Panc1 (cell line): ENCODE results near the gene GPR31. TPM values are rescaled to one million over a fixed set of nuclear protein-coding genes. Genes with fewer than 3 reads are reported as not detected.

Experiments
- ATAC-seq: fragments of 200-7000 bp; cut with Tn5 transposase; 2 replicates; pipeline ENCODE4 v1.9.1; 2020; ENCODE audit warnings: mild to moderate bottlenecking, moderate library complexity
- BruUV-seq: library from RNA; stranded (reverse); fragments of 400-500 nt; replicated peaks from 2 replicates; lab custom pipeline; 2021; lab: Mats Ljungman, UMichigan
- CTCF ChIA-PET: fragments of 300-600 bp; sonication (Branson Sonifier 250); formaldehyde crosslinking; loops from one replicate; lab custom pipeline; 2022; ENCODE audit warnings: antibody characterized with exemption; lab: Charles Lee
- POLR2A ChIA-PET: fragments of 300-600 bp; sonication (Branson Sonifier 250); formaldehyde crosslinking; loops from one replicate; lab custom pipeline; 2022; ENCODE audit warnings: antibody characterized with exemption; lab: Charles Lee
- DNase-seq: peaks from one replicate; pipeline ENCODE4 v3.0.0-alpha.2; 2010; ENCODE audit warnings: low read depth, low spot score
- H3K27ac ChIP-seq: 2 replicates; pipeline ENCODE4 v1.5.1; 2011; ENCODE audit warnings: mild to moderate bottlenecking, low read length, inconsistent platforms
- H3K27me3 ChIP-seq: fragments of 200-500 bp; sonication (Bioruptor generic); 2 replicates; pipeline ENCODE4 v1.6.0; 2014; ENCODE audit warnings: low read length, inconsistent platforms; ENCODE audit not compliant: control insufficient read depth, insufficient read depth
- H3K36me3 ChIP-seq: fragments of 200-500 bp; sonication (Bioruptor generic); 2 replicates; pipeline ENCODE4 v1.5.1; 2014; ENCODE audit warnings: inconsistent platforms, mild to moderate bottlenecking, low read length, moderate library complexity; ENCODE audit not compliant: control insufficient read depth, insufficient read depth
- H3K4me1 ChIP-seq: 2 replicates; pipeline ENCODE4 v1.5.1; 2011; ENCODE audit warnings: inconsistent platforms, mild to moderate bottlenecking, low read length, moderate library complexity; ENCODE audit not compliant: control insufficient read depth, insufficient read depth
- H3K4me3 ChIP-seq, 2 experiments: 2 replicates each; pipeline ENCODE4 v1.5.1; 2011 to 2012; ENCODE audit warnings: low read depth in 2 of 2, low read length in 2 of 2, mild to moderate bottlenecking in 2 of 2, inconsistent platforms in 1 of 2, moderate library complexity in 1 of 2
- H3K9me3 ChIP-seq: fragments of 200-500 bp; sonication (Bioruptor generic); 2 replicates; pipeline ENCODE4 v1.5.1; 2014; ENCODE audit warnings: low read depth, mild to moderate bottlenecking, inconsistent platforms, low read length, moderate library complexity; ENCODE audit not compliant: control insufficient read depth, insufficient read depth
- CTCF ChIP-seq: fragments of 450-650 bp; IDR thresholded peaks from 2 replicates; pipeline ENCODE4 v1.5.1; 2017; ENCODE audit warnings: mild to moderate bottlenecking
- POLR2AphosphoS5 ChIP-seq: IDR thresholded peaks from 2 replicates; pipeline ENCODE4 v1.6.1; 2012; ENCODE audit warnings: mild to moderate bottlenecking, low read depth, low read length, moderate library complexity
- REST ChIP-seq, 2 experiments: IDR thresholded peaks; 2 replicates each; pipeline ENCODE4 v1.6.1; 2011 to 2012; ENCODE audit warnings: low read depth in 2 of 2, control low read depth in 1 of 2, low read length in 1 of 2, mild to moderate bottlenecking in 1 of 2, moderate library complexity in 1 of 2; ENCODE audit not compliant: insufficient read depth in 1 of 2
- SIN3A ChIP-seq: IDR thresholded peaks from 2 replicates; pipeline ENCODE4 v1.6.1; 2012; ENCODE audit warnings: low read depth, mild to moderate bottlenecking, low read length, moderate library complexity, borderline replicate concordance; ENCODE audit not compliant: insufficient read depth
- TCF7L2 ChIP-seq: IDR thresholded peaks from 2 replicates; pipeline ENCODE4 v1.6.1; 2011; ENCODE audit warnings: mild to moderate bottlenecking, low read depth, low read length, inconsistent platforms
- in situ Hi-C: cut with HindIII; loops from 2 replicates; pipeline ENCODE4 v1.10.0; 2016; ENCODE audit warnings: low sequenced_read_pairs, low pct_unique_long_range_greater_than_20kb
- intact Hi-C: fragments of 100-400 bp; cut with micrococcal nuclease; formaldehyde crosslinking; loops from one replicate; pipeline ENCODE4 v1.10.0; 2022; ENCODE audit not compliant: unreplicated experiment
- total RNA-seq: library from RNA; stranded (reverse); gene quantifications from one replicate; pipeline ENCODE4 v1.2.1, GENCODE V29; 2021; ENCODE audit not compliant: unreplicated experiment

Gene GPR31
- total RNA-seq, 1 experiment from 2014 or later, result not detected

- ChIA-PET CTCF (no interaction called here), POLR2A (no interaction called here)
- H3K4me1 ChIP-seq, result no peaks in the 10 kb centered on the region
- no TSS peak for BruUV-seq
- peaks cover 20% of the 10 kb centered on the region for H3K27me3 ChIP-seq
- intact Hi-C loops, result no loop called here
- no peaks in the 10 kb centered on the region for H3K9me3 ChIP-seq
- TF ChIP-seq TCF7L2 (no peak), CTCF (no peak)
- no peak overlapping the region for H3K27ac ChIP-seq
- in situ Hi-C loops, result no loop called here
- DNase-seq, result no peak
- H3K36me3 ChIP-seq, result no peaks in the 10 kb centered on the region
- H3K4me3 ChIP-seq, result no peak overlapping the region
- no peak for ATAC-seq
Measured at GRCh38 chr6:167112421-167112820, 45.4 kb downstream of the GPR31 start.

- peaks cover 24% of the 10 kb centered on the region for H3K27me3 ChIP-seq
- no peak for ATAC-seq
- H3K27ac ChIP-seq, result no peak overlapping the region
- intact Hi-C loops, result no loop called here
- ChIA-PET POLR2A (no interaction called here), CTCF (no interaction called here)
- H3K4me1 ChIP-seq, result no peaks in the 10 kb centered on the region
- in situ Hi-C loops, result no loop called here
- H3K9me3 ChIP-seq, result no peaks in the 10 kb centered on the region
- no peak overlapping the region for H3K4me3 ChIP-seq
- no peak for TF ChIP-seq POLR2AphosphoS5
- no peak for TF ChIP-seq TCF7L2
- no peak for TF ChIP-seq CTCF
- TF ChIP-seq SIN3A, result no peak
- no TSS peak for BruUV-seq
- H3K36me3 ChIP-seq, result no peaks in the 10 kb centered on the region
- DNase-seq, result no peak
Measured at GRCh38 chr6:167111597-167111996, 46.2 kb downstream of the GPR31 start.

- Histone ChIP-seq H3K4me1 (no peaks in the 10 kb centered on the region), H3K36me3 (no peaks in the 10 kb centered on the region), H3K27me3 (peaks cover 20% of the 10 kb centered on the region), H3K9me3 (no peaks in the 10 kb centered on the region), H3K27ac (no peak overlapping the region), H3K4me3 (no peak overlapping the region)
- DNase-seq (no peak), ATAC-seq (no peak)
- in situ Hi-C loops, result no loop called here
- no peak for TF ChIP-seq CTCF
- no peak for TF ChIP-seq REST (IDR thresholded peaks at IDR 0.05; ENCODE audit: insufficient read depth in 1 of 2, low read depth in 2 of 2, low read length in 1 of 2)
- TF ChIP-seq POLR2AphosphoS5, result no peak
- no peak for TF ChIP-seq TCF7L2
- no peak for TF ChIP-seq SIN3A
- POLR2A ChIA-PET, result no interaction called here
- CTCF ChIA-PET, result no interaction called here
- intact Hi-C loops, result no loop called here
- BruUV-seq, result no TSS peak
Measured at GRCh38 chr6:167109651-167110050, 48.1 kb downstream of the GPR31 start.
